K562 (cell line): ENCODE data around the gene TP53I3. TPM values are rescaled to one million over a fixed set of nuclear protein-coding genes. Genes with fewer than 3 reads are reported as not detected.
A peak's percentile ranks its signal among the peaks of the same experiment; 100 is the strongest.

ENCODE experiments used
- BRF1 ChIP-seq: IDR thresholded peaks from 3 replicates; pipeline ENCODE4 v1.6.1; 2011; ENCODE audit warnings: borderline replicate concordance, mild to moderate bottlenecking; ENCODE audit not compliant: insufficient read length; ENCODE audit errors: extremely low read depth
- ELF1 ChIP-seq: fragments of 200-800 bp; sonication (Bioruptor generic); IDR thresholded peaks from 2 replicates; pipeline ENCODE4 v1.6.1; 2016; ENCODE audit warnings: missing genetic modification characterization, missing compliant biosample characterization
- FOXP4 ChIP-seq: sonication (generic); formaldehyde crosslinking; IDR thresholded peaks from 2 replicates; pipeline ENCODE4 v1.8.0; 2022; ENCODE audit warnings: mild to moderate bottlenecking, missing genetic modification reagents, borderline replicate concordance
- HDAC8 ChIP-seq: fragments of 450-650 bp; IDR thresholded peaks from 2 replicates; pipeline ENCODE4 v1.6.1; 2016; ENCODE audit warnings: mild to moderate bottlenecking, missing genetic modification characterization, moderate library complexity, missing compliant biosample characterization
- IRF2 ChIP-seq: sonication (generic); formaldehyde crosslinking; IDR thresholded peaks from 2 replicates; pipeline ENCODE4 v1.8.1; 2022; ENCODE audit warnings: mild to moderate bottlenecking, missing genetic modification reagents
- PHB2 ChIP-seq: fragments of 450-650 bp; IDR thresholded peaks from 2 replicates; pipeline ENCODE4 v1.6.1; 2017; ENCODE audit warnings: low read depth
- POLR2AphosphoS5 ChIP-seq: IDR thresholded peaks from 2 replicates; pipeline ENCODE4 v1.6.1; 2011; ENCODE audit warnings: mild to moderate bottlenecking, low read depth, low read length, moderate library complexity; ENCODE audit not compliant: control insufficient read depth, insufficient read depth
- SP2 ChIP-seq: IDR thresholded peaks from 2 replicates; pipeline ENCODE4 v1.6.1; 2011; ENCODE audit warnings: mild to moderate bottlenecking, low read depth, low read length, moderate library complexity; ENCODE audit not compliant: poor library complexity, severe bottlenecking; ENCODE audit errors: extremely low read depth
- SRF ChIP-seq, 2 experiments: fragments of 250-450, 450-650 bp in 1 of 2; sonication (Bioruptor Pico) in 1 of 2; sonication (generic) in 1 of 2; formaldehyde crosslinking; IDR thresholded peaks; 2 replicates each; pipeline versions ENCODE4 v1.5.0 to v1.5.1; 2020 to 2022; ENCODE audit warnings: mild to moderate bottlenecking in 1 of 2, missing genetic modification reagents in 1 of 2
- TGIF2 ChIP-seq: sonication (generic); formaldehyde crosslinking; IDR thresholded peaks from 2 replicates; pipeline ENCODE4 v1.8.1; 2022; ENCODE audit warnings: mild to moderate bottlenecking, missing genetic modification reagents, moderate library complexity
- USF2 ChIP-seq: sonication (generic); formaldehyde crosslinking; IDR thresholded peaks from 2 replicates; pipeline ENCODE4 v1.5.0; 2020; ENCODE audit warnings: missing genetic modification reagents
- ZBTB17 ChIP-seq: fragments of 450-650 bp; formaldehyde crosslinking; IDR thresholded peaks from 2 replicates; pipeline ENCODE4 v1.4.0; 2020; ENCODE audit warnings: mild to moderate bottlenecking
- ZFP36 ChIP-seq: fragments of 150-350 bp; IDR thresholded peaks from 2 replicates; pipeline ENCODE4 v1.6.1; 2018; ENCODE audit warnings: low read length, low read depth; ENCODE audit not compliant: partially characterized antibody
- ZNF212 ChIP-seq: fragments of 450-650 bp; formaldehyde crosslinking; IDR thresholded peaks from 2 replicates; pipeline ENCODE4 v1.4.0; 2020; ENCODE audit warnings: mild to moderate bottlenecking
- ZNF217 ChIP-seq: sonication (generic); formaldehyde crosslinking; IDR thresholded peaks from 2 replicates; pipeline ENCODE4 v1.8.0; 2022; ENCODE audit warnings: mild to moderate bottlenecking, missing genetic modification reagents
- ZNF318 ChIP-seq, 2 experiments: fragments of 450-650 bp; IDR thresholded peaks; 2 replicates each; pipeline ENCODE4 v1.6.1; 2016; ENCODE audit warnings: mild to moderate bottlenecking in 2 of 2, borderline replicate concordance in 1 of 2, low read depth in 1 of 2, moderate library complexity in 1 of 2
- polyA plus RNA-seq, 8 experiments: library from polyadenylated mRNA; depleted of rRNA in 4 of 8; stranded (reverse) in 5 of 8; unstranded in 3 of 8; fragments of >200 nt; fragmentation: Nextera tagmentation in 2 of 8; fragmentation: Illumina TruSeq in 1 of 8; extraction: Ambion mirVana in 2 of 8; extraction: Trizol in 1 of 8; gene quantifications; 2 replicates each; pipeline versions ENCODE4 v1.2.1 to v1.2.3, GENCODE V29; 2011 to 2014; ENCODE audit warnings: inconsistent platforms in 1 of 8, missing spikeins in 1 of 8
- total RNA-seq, 7 experiments: library from RNA; depleted of rRNA in 6 of 7; stranded (reverse); fragments of >200 nt in 6 of 7; fragmentation: Illumina TruSeq in 2 of 7; extraction: Trizol in 2 of 7; gene quantifications; 2 replicates each; pipeline versions ENCODE4 v1.2.1 to v1.2.3, GENCODE V29; 2011 to 2021; ENCODE audit warnings: low replicate concordance in 1 of 7

TP53I3 gene
- total and polyA plus RNA-seq, 9 of the 15 experiments (the other 6 are each of a cell fraction or from before 2014, with no cell fraction given), result 0.65 to 9.5 (median 5.6) TPM

GRCh38 chr2:24123195-24123921 lies 38.7 kb upstream of the TP53I3 start, which contains the start of the genes FAM228B and PFN4 (continued):
- TF ChIP-seq FOXP4 (CRISPR knock-in tag), result no peak
- no peak for TF ChIP-seq ZFP36
- TF ChIP-seq BRF1, result no peak
- TF ChIP-seq ZNF212, result no peak
- TF ChIP-seq USF2 (CRISPR knock-in tag), result no peak
- no peak for TF ChIP-seq ZNF318 (IDR thresholded peaks at IDR 0.05; ENCODE audit: borderline replicate concordance in 1 of 2, low read depth in 1 of 2)
- TF ChIP-seq POLR2AphosphoS5, result peak; percentile 75
- TF ChIP-seq SRF (CRISPR knock-in tag; IDR thresholded peaks at IDR 0.05), result peak in 1 of 2 experiments; percentile 13; a peak in 1 of 4 replicates
- no peak for TF ChIP-seq HDAC8 (tag)
- no peak for TF ChIP-seq TGIF2 (CRISPR knock-in tag)
- TF ChIP-seq ZNF217 (CRISPR knock-in tag), result no peak
- TF ChIP-seq SP2, result peak; percentile 47
- TF ChIP-seq ELF1, result peak; percentile 64
- no peak for TF ChIP-seq PHB2
- 0 out of 2 replicates have a peak, but pooled peaks have one; percentile 53 for TF ChIP-seq ZBTB17 (CRISPR knock-in tag)
- TF ChIP-seq IRF2 (CRISPR knock-in tag), result no peak
